ENCODE measurements around the gene CHRNA3.

- TF ChIP-seq CTCF (IDR thresholded peaks at IDR 0.05) (no peak), POLR2A (IDR thresholded peaks at IDR 0.05) (no peak)
Observed at GRCh38 chr15:78599189-78599588, 21.6 kb downstream of the CHRNA3 start.
